Measurements from ENCODE around the gene ART1.
"Not testable (repeated sequence)": the region's sequence is repeated elsewhere in the genome, so short reads cannot be mapped to it uniquely, and the experiment has no call there.

GRCh38 chr11:3657331-3657730 lies 12.4 kb downstream of the ART1 start:
- TF ChIP-seq CTCF (conservative IDR thresholded peaks at IDR 0.05; ENCODE audit: low read depth, low read length); RFX5 (IDR thresholded peaks at IDR 0.05; ENCODE audit: low read depth, low read length); POLR2A (IDR thresholded peaks at IDR 0.05; ENCODE audit: low read depth, low read length); SMC3 (IDR thresholded peaks at IDR 0.05; ENCODE audit: low read depth, low read length); MXI1 (IDR thresholded peaks at IDR 0.05; ENCODE audit: borderline replicate concordance, low read depth, low read length); CHD1 (IDR thresholded peaks at IDR 0.05; ENCODE audit: low read depth, low read length); RCOR1 (IDR thresholded peaks at IDR 0.05; ENCODE audit: insufficient replicate concordance, low read length); FOS (IDR thresholded peaks at IDR 0.05; ENCODE audit: low read depth, low read length); RAD21 (IDR thresholded peaks at IDR 0.05; ENCODE audit: low read length); BHLHE40 (IDR thresholded peaks at IDR 0.05; ENCODE audit: low read depth, low read length): not testable (repeated sequence)

All from IMR-90 (cell line).